Right lobe of liver (tissue), 6 donors: ENCODE results near the gene FAM9C. TPM values are rescaled to one million over a fixed set of nuclear protein-coding genes. Genes with fewer than 3 reads are reported as not detected.
A peak's percentile ranks its signal among the peaks of the same experiment; 100 is the strongest.

Experiments
- ATAC-seq, 4 donors: fragments of 200-7000 bp; cut with Tn5 transposase; one replicate each; pipeline ENCODE4 v1.9.1; 2020; ENCODE audit warnings: mild to moderate bottlenecking in 4 of 4, moderate library complexity in 4 of 4
- DNase-seq, 3 donors: peaks; one replicate each; pipeline ENCODE4 v3.0.0-alpha.2; 2020
- H3K27ac ChIP-seq, 3 donors: fragments of 200-600 bp; one replicate each; pipeline ENCODE4 v1.8.0; 2022
- H3K27me3 ChIP-seq, 2 donors: fragments of 200-600 bp; one replicate each; pipeline ENCODE4 v1.8.0; 2022
- H3K36me3 ChIP-seq, 4 donors: fragments of 200-600 bp; sonication (generic) in 1 of 4; one replicate each; pipeline versions ENCODE4 v1.5.1 to v1.8.0; 2017 to 2022; ENCODE audit warnings: control low read depth in 1 of 4
- H3K4me1 ChIP-seq, 4 donors: fragments of 200-600 bp; sonication (generic) in 1 of 4; one replicate each; pipeline versions ENCODE4 v1.5.1 to v1.8.0; 2017 to 2022; ENCODE audit warnings: control low read depth in 1 of 4
- H3K4me3 ChIP-seq, 3 donors: fragments of 200-600 bp; one replicate each; pipeline ENCODE4 v1.8.0; 2022
- H3K9me3 ChIP-seq, 4 donors: fragments of 200-600 bp; sonication (generic) in 1 of 4; one replicate each; pipeline versions ENCODE4 v1.5.1 to v1.8.0; 2017 to 2022; ENCODE audit warnings: control low read depth in 1 of 4
- POLR2A ChIP-seq: fragments of 450-650 bp; IDR thresholded peaks from one replicate; pipeline ENCODE4 v1.6.1; 2017; ENCODE audit warnings: antibody characterized with exemption, mild to moderate bottlenecking
- WGBS: methylation state at CpG from one replicate; pipeline ENCODE4 v1.1.6; 2018; ENCODE audit warnings: low coverage, low lambda C conversion rate; ENCODE audit not compliant: insufficient coverage; ENCODE audit errors: missing lambda C conversion rate; 5-methylcytosine and 5-hydroxymethylcytosine counted together
- intact Hi-C, 2 donors: fragments of 100-400 bp; cut with DNase I; formaldehyde crosslinking; loops; one replicate each; pipeline versions ENCODE4 v1.11.2 to v1.14.1; 2022
- total RNA-seq, 6 experiments: library from RNA; depleted of rRNA in 2 of 6; stranded (reverse); fragments of >200 nt in 2 of 6; fragmentation: NEBNext Ultra II Directional in 3 of 6; extraction: Animal tissue kit (Norgen Biotek cat#: 25700) in 3 of 6; gene quantifications; one replicate each; pipeline versions ENCODE4 v1.1.0 to v1.2.4, GENCODE V29; 2016 to 2023
- TF ChIP-seq, protein P1 (sequence below), 4 donors: fragments of 200-600 bp in 3 of 4; fragments of 450-650 bp in 1 of 4; IDR thresholded peaks; one replicate each; pipeline versions ENCODE4 v1.5.1 to v1.8.0; 2016 to 2022; ENCODE audit warnings: antibody characterized with exemption in 4 of 4, mild to moderate bottlenecking in 2 of 4
- donor health status: DM: no; HTN: yes; CAD: no.
- donor health status: DM: no; HTN: no; CAD: no.
- donor health status: DM: no; HTN: no; CAD: no.
- donor health status: DM: no; HTN: yes; CAD: no.
- donor health status: DM: no; HTN: yes; CAD: no.

FAM9C gene
- total RNA-seq, 6 experiments from 2014 or later, result not detected

DNA sequence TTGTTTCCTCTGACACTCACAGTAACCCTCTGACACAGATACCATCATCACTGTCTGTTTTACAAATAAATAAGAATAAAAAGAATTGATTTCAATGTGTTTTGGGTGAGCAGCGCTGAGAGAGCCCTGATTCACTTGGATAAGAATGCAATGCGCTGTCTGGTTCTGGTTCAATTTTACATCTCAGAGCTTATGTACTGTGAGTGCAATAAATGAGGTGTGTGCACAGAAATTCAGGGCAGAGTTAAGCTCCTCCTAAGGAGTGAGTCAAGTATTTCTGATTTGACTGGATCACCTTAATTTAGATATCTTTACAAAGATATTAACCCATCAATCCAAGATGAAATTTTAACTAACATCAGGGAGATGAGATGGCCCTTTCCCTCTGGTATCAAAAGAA lies 11.2 kb downstream of the FAM9C start:
- ATAC-seq (no peak), DNase-seq (no peak)
- Histone ChIP-seq H3K9me3 (no peaks in the 10 kb centered on the region), H3K27ac (no peak overlapping the region), H3K4me1 (peaks cover 0 to 6% (median 0%) of the 10 kb centered on the region in 4 donors), H3K4me3 (no peak overlapping the region), H3K27me3 (no peaks in the 10 kb centered on the region), H3K36me3 (no peaks in the 10 kb centered on the region)
- WGBS, result 83% methylated on average over 2 of the region's 2 CpGs
- intact Hi-C loops, result no loop called here
- TF ChIP-seq, protein P1, sequence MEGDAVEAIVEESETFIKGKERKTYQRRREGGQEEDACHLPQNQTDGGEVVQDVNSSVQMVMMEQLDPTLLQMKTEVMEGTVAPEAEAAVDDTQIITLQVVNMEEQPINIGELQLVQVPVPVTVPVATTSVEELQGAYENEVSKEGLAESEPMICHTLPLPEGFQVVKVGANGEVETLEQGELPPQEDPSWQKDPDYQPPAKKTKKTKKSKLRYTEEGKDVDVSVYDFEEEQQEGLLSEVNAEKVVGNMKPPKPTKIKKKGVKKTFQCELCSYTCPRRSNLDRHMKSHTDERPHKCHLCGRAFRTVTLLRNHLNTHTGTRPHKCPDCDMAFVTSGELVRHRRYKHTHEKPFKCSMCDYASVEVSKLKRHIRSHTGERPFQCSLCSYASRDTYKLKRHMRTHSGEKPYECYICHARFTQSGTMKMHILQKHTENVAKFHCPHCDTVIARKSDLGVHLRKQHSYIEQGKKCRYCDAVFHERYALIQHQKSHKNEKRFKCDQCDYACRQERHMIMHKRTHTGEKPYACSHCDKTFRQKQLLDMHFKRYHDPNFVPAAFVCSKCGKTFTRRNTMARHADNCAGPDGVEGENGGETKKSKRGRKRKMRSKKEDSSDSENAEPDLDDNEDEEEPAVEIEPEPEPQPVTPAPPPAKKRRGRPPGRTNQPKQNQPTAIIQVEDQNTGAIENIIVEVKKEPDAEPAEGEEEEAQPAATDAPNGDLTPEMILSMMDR (IDR thresholded peaks at IDR 0.05), result no peak
- no peak for TF ChIP-seq POLR2A

GRCh38 chrX:13029887-13030771 lies 14.3 kb downstream of the FAM9C start:
- Histone ChIP-seq H3K27me3 (no peaks in the 10 kb centered on the region), H3K4me3 (no peak overlapping the region), H3K27ac (no peak overlapping the region), H3K9me3 (no peaks in the 10 kb centered on the region), H3K4me1 (peaks cover 0 to 6% (median 0%) of the 10 kb centered on the region in 4 donors), H3K36me3 (no peaks in the 10 kb centered on the region)
- 48% methylated on average over 8 of the region's 8 CpGs for whole genome bisulfite sequencing
- intact Hi-C loops, result no loop called here
- TF ChIP-seq, protein P1 (IDR thresholded peaks at IDR 0.05), result no peak
- TF ChIP-seq POLR2A, result no peak
- ATAC-seq, result peak in 3 of 4 donors; percentile 28 to 80 (median 47)
- DNase-seq, result no peak

DNA sequence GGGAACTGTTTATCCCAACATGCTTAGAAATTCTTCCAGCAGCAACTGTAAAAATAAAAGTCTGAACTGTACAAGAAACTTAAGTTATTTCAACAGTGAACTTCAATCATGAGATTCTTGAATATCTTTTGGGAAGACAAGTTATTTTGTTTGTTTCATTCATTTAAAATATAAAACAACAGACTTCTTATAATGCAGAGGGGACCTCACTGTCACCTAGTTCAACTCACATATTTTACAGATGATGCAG lies 14.9 kb downstream of the FAM9C start:
- Histone ChIP-seq H3K36me3 (no peaks in the 10 kb centered on the region), H3K4me1 (peaks cover 0 to 6% (median 0%) of the 10 kb centered on the region in 4 donors), H3K9me3 (no peaks in the 10 kb centered on the region), H3K27me3 (no peaks in the 10 kb centered on the region), H3K4me3 (no peak overlapping the region), H3K27ac (no peak overlapping the region)
- intact Hi-C loops, result no loop called here
- ATAC-seq, result peak in 1 of 4 donors; percentile 28
- TF ChIP-seq POLR2A, result no peak
- TF ChIP-seq, protein P1 (IDR thresholded peaks at IDR 0.05), result no peak
- DNase-seq, result no peak

- intact Hi-C loops, result no loop called here
- DNase-seq, result peak; percentile 54 to 59 (median 56)
- H3K27ac ChIP-seq, result no peak overlapping the region
These were observed 15.4 kb downstream of the FAM9C start for GRCh38 chrX:13028871-13029636.

More at GRCh38 chrX:13028871-13029636, 15.4 kb downstream of the FAM9C start:
- H3K4me3 ChIP-seq, result no peak overlapping the region
- H3K4me1 ChIP-seq, result peaks cover 0 to 6% (median 0%) of the 10 kb centered on the region in 4 donors
- ATAC-seq, result peak; percentile 64 to 75 (median 70)
- H3K9me3 ChIP-seq, result no peaks in the 10 kb centered on the region
- TF ChIP-seq, protein P1 (IDR thresholded peaks at IDR 0.05), result no peak
- TF ChIP-seq POLR2A, result no peak
- no peaks in the 10 kb centered on the region for H3K36me3 ChIP-seq
- no peaks in the 10 kb centered on the region for H3K27me3 ChIP-seq
- WGBS, result 24% methylated on average over 5 of the region's 6 CpGs
